HG02973 (cell line): ENCODE data around the gene FAM3D.

Experiments
- ATAC-seq: cut with Tn5 transposase; IDR thresholded peaks from one replicate; pipeline ENCODE4 v1.9.1; 2021; ENCODE audit warnings: moderate library complexity; ENCODE audit not compliant: unreplicated experiment

The FAM3D gene

DNA sequence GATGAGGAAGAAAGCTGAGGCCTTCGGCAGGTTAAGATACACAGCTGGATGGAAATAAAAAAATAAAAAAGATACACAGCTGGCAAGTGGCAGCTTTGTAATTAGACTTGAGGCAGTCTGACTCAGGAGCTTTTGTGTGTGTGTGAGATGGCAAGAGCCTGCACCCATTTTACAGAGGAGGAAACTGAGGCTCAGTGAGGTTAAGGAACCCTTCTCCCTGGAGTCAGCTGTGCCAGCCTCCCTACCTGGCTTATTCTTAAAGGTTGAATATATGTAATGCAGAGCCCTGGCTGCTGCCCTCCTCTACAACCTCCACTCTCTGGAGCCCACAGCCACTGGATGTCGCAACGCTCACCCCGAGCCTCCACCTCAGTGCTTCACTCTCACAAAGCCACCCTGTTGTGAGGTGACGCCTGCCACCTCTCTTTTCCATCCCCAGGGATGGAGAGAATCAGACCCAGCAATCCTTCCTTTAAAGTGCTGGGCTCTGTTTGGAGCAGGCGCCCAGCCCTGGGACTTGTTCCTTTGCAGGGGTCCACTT, 68.7 kb downstream of the FAM3D start:
- no peak for ATAC-seq

DNA sequence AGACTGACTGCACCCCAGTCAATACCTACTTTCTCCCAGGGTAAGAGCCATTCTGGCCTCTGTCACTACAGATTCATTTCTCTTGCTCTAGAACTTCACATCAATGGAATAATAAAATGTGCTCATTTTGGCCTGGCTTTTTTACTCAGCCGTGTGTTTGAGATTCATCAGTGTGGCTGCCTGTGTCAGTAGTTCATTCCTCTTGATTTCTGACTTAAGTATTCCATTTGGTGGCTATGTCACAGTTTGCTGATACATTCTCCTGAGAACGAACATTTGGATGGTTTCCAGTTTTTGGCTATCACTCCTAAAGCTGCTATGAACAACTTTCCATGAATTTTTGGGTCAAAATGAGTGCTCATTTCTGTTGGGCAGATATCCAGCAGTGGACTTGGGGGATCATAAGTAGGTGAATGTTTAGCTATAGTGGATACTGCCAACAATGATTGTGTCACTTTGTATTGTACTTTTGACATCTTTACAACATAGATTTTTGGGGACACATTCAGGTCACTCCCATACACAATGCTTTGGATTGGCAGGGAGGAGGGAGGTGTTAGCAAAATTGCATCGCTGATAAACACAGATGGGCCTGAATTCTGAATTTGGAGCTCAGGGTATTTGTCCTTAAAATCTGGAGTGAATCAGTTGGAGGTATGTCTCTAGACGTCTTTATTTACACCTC, 69.6 kb downstream of the FAM3D start:
- no peak for ATAC-seq

DNA sequence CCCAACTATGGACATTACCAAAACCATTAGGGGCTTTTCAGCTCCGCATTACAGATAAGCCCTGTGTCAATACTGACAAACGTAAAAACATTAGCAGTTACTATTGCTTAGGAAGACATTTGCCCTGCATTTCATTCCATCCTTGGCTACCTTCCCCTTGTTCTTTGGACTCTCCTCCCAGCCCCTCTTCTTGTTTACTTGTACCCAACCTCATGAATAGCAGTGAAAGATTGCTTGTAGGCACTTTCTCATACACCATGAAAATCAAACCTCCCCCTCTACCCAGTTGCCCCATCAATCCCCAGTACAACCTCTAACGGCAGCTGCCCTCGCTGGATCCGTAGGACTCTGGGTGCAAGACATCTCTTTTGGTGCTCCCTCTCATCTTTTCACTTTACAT, 72.5 kb downstream of the FAM3D start:
- ATAC-seq, result no peak

DNA sequence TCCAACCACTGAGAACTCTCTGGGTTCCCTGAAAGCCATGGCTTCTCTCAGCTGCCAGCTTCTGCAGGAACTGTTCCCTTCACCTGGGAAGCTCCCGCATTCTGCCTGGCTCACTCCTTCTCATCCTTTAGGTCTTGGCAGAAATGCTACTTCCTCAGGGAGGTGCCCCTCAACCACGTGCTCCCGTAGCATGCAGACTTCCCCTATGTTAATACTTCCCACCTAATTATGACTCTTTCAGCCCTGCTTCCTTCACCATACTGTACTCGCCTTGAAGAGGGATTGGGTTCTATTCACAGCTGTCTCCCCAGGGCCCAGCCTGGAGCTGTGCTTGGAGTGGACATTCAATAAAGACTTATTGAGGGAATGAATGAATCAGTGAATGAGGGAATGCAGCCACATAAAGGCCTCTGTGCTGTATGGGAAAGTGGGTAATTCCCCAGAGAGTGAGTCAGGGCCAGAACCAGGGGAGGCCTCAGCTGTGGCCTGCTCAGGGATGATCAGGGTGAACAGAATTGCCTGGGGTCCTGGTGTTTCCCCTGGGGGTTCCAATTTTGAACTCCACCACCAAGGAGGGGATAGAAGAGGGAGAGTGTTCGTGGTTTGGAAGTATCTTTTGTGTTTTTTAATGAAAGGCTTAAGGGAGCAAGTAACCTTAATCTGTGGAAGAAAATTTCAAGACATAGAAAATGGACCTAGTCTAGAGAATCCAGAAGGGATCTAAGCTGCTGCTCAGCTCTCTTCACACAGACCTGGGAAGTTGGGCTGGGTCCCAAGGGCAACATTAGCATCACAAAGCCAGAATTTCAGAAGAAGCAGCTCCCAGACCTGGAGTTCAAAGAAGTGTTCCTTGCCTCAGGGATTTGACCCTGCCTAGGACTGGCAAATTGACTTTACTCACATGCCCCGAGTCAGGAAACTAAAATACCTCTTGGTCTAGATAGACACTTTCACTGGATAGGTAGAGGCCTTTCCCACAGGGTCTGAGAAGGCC, 74.8 kb downstream of the FAM3D start:
- no peak for ATAC-seq

DNA sequence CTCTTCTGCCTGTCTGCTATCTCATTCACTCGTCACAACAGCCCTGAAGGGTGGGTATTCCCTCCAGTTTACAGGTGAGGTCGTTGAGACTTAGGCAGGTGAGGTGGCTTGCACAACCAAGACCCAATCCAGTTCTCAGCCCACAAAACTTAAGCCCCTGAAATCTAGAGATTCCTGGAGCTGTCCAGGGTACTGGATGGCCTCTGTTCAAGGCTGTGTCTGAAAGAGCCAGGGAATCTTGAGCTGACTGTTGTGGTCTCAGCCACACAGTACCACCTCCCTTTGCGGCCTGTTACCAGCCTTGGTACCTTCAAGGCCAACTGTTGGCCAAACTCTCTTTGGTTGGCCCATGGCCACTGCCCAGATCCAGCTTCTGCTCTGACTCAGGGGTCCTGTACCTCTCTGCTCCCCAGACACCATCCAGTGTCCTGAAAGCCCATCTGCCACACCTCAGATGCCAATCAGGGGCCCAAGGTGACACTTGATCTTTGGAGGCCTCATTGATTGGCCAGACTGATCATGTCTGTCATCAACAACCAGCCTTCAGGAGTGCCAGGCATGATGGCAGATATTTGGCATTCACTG, 78.5 kb downstream of the FAM3D start:
- ATAC-seq, result no peak

DNA sequence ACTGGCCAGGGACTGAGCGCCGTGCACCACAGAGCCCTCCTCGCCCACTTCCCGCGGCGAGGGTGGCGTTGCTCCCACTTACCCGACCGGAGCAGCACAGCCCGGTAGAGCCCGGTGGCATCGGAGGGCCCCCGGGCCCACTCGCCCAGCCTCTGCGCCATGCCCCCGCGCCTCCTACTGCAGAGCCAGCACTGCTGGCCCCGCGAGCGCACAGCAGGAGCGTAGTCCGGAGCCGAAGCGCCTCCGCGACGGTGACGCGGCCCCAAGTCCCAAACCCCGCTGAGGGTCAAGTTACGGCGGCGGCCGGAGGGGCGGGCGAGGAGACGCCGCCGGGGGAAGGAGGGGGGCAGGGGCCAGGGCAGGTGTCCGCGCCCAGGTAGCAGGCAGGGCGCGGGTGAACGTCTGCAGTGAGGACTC, 79.8 kb downstream of the FAM3D start:
- no peak for ATAC-seq

DNA sequence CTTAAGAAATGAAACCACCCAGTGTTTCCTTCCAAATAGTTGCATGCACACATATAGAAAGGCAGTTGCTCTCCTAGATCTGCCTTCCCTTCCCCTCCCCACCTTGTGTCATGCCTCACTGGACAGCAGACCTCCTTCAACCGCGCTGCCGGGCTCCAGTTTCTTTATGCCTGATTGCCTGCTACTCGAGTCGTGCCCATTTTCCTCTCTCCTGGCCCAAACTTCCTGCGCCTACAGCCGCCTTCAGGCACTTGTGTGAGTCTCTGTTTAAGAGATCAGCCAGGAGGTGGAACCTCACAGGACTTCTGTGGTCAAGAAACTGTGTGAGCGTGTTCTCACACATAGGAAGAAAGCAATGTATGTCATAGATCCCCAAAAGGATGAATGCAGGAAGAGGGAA, 80.6 kb downstream of the FAM3D start:
- ATAC-seq, result no peak

DNA sequence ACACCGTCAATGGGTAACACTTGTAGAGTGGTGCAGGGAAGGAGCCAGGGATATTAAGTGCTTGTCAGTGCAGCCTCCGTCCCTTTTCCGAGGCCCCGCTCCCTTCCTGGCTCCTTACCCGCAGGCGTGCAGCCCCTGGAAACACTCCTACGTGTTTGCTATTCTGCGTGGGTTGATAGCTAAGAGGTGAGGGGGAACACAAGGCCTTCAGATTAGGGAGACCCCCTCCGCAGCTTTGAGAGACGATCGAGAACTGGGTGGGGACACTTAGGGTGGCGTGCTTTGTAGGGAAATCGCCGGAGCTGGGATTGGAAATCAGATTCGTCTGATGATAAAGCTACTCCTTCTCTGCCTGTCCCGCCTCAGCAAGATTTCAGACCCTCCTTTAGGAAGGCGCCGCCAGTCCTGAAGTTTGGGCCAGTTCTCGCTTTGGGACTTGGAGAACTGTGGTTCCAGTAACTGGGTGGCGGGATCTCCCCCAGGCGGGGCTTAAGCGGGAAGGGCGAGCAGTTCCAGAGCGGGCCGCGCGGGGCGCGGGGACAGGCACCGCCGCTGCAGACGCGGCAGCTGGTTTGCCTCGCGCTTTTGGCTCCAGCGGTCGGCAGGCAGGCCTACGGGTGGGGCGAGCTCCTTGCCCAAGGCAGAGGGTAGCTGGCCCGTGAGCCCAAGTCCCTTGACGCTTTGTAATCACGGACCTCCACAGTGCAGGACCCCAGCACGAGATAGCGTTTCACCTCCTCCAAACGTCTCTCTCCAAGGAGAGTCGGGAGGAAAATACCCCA, 81.4 kb downstream of the FAM3D start:
- peak; percentile 98 for ATAC-seq

DNA sequence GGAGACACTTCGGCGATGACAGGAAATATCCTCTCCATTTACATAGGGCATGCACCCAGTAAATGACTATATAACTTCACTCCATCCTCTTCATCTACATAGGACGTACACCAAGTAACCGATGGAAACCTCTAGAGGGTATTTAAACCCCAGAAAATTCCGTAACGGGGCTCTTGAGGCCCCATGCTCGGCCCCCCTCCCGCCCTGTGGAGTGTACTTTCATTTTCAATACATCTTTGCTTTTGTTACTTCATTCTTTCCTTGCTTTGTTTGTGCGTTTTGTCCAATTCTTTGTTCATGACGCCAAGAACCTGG, 81.9 kb downstream of the FAM3D start:
- ATAC-seq, result no peak
